ENCODE measurements around the gene ABLIM3.

The ABLIM3 gene

DNA sequence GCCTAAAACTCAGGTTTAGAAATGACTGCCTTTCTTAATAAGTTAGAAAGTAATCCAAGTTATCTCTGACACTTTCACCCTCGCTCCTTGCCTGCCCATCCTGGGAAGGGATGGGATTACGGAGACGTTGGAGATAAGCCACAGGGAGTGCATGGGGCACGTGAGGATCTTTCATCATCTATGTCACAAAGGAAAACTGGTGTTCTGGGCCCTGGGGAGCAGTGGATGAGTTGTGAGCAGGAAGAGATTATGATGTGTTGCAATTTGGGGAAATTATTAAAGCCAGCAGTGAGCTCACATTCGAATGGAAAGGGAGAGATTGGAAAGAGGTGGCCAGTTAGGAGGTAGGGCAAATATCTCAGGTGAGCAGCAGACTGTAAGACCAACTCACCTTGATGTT, 143.2 kb downstream of the ABLIM3 start:
- no peak for FAIRE-seq

DNA sequence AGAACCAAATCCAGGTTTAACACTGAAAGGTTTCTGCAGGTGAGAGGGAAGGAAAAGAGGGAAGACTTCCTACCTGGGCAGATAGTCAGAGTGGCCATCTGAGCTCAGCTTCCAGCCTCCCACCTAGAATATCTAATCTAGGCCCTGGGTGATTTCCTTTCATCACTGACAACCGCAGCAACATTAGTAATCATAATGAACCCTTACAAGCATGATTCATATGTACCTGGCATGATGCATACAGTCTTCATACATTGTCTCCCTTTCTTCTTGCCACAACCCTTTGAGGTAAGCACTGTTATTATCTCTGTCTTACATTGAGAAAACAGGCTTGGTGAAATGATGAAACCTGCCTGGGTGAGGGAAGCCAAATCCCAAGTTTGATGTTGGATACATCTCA, 143.9 kb downstream of the ABLIM3 start:
- FAIRE-seq, result no peak

DNA sequence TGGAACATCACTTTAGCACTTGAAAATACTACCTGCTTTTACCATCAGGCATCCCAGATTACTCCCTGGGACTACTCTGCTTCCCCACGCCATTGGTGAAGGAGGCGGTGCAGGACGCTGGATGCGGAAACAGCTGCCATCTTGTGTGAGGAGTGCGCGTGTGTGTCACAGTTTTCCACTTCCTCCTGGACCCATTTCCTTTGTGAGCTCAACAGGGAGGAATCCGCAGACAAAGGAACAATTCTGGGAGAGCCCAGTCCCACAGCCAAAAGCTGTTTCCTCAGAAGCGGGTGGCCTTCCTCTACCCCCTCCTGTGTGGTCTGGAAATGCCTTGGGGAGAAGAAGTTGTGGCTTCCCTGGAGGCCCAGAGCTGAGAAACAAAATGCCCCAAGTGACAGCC, 147.1 kb downstream of the ABLIM3 start:
- FAIRE-seq, result no peak

DNA sequence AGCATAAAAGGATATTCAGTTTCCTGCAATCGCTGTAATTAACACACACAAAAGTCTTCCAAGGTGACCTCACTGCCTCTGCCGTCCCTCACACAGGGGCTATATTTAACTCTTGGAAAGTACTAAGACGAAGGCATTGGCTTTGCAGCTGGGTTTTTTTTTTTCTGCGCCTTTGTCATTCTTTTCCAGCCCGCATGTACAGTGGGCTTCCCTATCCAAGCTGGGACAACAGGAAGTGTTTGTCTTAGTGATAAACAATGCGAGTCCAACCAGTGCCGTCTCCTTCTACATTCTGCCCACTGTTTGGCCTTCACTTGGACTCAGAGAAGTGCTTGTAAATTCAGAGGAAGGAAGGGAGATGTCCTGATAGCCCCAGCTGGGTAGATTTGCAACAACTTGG, 148.0 kb downstream of the ABLIM3 start:
- no peak for FAIRE-seq

DNA sequence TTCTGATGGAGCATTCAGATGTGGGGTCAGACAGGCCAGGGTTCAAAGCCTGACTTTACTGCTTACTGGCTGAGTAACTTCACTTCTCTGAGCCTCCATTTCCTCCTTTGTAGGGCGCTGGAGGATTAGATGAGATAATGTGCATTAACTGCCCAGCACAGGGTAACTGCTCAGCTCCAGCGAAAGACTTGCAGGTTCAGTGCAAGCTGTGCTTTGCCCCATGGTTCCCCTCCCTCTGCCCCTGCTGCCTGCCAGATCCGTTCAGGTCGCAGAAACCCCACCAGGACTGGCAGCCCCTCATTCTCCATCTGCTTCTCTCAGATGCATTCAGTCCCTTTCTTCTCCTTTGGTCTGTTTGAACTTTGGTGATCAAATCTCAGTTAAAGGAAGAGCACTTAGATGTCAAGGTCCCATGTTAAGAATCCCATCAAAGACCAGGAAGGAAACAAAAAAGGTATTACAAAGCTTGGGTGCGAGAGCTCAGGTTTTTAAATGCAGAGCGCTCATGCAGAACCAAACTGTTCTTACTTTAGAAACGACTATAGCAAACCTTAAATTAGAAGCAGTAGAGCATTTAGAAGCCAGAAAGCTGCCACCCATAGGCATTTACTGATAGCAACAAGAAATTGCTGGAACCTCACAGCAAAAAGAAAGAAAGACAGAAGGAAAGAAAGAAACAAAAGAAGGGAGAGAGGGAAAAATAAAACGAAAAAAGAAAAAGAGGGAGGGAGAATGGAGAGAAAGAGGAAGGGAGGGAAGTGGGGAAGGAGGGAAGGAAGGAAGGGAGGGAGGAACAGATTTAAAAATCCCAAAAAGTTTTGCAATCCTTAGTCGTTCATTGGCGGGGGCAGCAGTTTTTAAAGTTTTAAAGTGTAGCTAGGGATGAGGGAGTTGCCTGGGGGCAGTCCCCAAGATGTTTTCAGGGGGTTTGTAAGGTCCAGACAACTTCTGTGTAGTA, 153.9 kb downstream of the ABLIM3 start:
- no peak for FAIRE-seq

DNA sequence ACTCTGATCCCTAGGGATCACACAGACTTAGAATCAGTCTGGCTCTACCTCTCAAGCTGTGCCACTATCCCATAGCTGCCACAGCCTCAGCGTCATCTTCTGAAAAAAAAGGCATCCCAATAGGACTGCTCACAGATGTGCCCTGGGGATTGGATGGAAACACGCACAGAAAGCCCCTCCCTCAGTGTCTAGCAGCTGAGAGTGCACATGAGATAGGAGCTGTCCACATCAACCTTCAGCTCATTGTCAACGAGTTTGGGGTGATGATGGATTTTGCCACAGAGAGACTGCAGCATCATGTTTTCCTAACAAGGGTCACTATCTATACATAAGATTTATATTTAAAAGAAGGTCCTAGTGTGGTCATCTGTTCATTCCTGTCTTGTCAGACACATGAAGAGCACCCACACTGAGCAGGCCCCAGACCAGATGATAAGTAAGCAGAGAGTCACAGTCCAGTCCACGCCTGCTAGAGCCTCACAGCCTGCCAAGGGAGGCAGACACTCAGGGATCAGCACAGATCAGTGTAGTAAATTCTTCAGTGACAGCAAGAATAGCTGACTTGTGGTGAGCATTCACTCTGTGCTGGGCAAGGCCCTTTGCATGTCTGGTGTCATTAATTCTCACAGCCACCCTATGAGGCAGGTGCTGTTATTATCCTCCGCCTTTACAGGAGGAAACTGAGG, 156.2 kb downstream of the ABLIM3 start:
- FAIRE-seq, result no peak

DNA sequence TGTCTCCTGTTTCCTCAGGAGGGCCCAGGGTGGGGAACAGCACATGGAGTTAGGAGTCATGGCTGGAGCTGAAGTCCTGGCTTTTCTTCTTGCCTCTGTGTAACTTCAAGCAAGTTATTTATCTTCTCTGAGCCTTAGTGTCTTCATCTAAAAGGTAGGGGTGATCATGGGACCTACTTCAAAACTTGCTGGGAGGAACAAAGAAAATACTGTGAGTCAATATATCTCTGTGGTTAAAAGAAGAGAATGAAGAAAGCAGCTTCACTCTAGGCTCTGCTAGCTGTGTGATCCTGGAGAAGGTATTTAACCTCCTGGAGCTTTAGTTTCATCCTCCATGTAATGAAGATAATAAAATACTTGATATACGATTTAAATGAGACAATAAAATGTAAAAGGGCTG, 156.9 kb downstream of the ABLIM3 start:
- FAIRE-seq, result no peak

DNA sequence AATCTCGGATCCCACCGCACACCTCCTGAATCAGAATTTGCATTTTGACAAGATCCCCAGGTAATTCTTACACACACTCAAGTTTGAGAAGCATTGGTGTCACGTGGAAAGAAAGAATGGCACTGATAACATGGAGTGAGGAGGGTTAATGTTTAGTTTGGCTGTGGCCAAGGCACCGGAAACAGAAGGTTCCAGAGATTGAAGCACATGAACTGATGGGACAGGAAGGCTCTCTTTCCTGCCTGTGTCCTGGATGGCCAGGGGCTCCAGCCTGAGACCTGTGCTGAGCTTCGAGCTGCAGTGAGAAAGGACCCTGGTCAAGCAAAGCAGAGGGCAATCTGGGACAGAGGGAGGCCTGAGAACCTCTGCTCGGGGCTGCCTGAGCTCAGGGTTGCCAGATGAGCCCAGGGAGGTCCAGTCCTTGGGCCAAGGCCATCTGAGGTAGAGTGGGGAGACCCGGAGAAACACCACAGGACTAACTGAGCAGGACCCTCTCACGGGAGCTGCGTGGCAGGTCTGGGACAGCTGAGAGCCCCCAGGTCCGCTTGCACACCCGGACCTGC, 157.6 kb downstream of the ABLIM3 start:
- FAIRE-seq, result no peak

DNA sequence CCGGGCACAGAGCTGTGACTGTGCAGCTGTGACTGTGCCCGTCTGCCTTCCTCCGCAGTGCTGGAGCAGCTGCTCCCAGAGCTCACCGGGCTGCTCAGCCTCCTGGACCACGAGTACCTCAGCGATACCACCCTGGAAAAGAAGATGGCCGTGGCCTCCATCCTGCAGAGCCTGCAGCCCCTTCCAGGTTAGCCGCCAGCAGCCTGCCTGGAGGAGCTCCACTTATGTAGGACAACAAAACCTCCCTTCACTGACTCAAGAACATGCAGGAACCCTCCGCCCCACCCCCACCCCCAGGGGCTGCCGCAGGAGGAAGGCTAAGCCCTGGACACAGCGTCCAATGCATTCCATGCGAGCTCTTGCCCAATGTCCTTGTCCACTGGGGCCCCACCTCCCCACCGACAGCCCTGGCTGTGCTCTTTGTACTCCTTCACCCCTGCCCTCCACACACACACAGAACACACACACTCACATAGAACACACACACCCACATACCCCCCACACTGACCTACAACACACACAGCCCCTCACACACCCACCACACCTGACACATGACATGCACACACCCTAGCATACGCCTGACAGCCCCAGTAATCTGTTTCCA, 158.3 kb downstream of the ABLIM3 start:
- no peak for FAIRE-seq

DNA sequence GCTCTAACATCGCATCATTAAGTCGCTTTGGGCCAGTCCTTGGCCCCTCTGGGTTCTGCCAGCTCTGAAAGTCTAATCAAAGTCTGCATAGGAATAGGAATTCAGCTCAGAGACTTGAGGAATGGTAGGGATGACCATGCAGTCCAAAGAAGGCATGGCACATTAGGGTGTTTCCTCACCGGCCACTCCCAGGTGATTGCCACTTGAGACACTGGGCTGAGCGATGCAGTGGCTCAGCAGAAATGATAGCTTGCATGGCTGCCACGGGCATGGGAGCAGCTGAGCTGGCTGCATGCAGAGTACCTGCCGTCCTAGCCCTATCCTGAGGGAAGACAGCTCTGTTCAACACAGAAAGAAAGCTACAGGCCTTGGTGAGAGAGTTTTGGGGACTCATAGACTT, 159.1 kb downstream of the ABLIM3 start:
- FAIRE-seq, result no peak

DNA sequence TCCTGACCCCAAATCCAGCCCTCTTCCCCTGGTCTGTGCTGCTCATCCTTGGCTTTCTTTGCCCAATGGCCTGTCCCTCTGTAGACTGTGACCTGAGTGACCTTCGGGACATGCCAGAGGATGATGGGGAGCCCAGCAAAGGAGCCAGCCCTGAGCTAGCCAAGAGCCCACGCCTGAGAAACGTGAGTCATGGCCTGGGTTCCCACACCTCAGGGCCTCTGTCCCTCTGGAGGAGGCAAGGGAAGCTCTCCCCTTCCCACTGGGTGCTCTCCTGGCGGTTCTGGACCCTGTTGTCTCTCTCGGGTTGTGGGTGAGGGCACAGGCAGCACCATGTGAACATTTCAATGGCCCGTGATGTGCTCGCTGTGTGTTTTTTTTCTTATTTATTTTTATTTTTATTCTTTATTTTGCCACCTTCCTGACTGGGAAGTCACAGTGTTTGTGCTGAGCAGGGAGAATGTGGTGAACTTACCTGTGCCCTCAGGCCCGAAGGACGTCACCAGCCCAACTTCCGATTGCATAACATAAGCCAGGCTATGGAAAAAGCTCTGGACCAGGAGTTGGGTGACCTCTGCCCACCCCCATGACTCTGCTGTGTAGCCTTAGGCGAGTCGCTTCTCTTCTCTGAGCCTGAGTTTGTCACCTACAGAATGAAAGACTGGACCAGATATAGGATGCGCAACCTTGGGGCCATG, 159.9 kb downstream of the ABLIM3 start:
- no peak for FAIRE-seq

DNA sequence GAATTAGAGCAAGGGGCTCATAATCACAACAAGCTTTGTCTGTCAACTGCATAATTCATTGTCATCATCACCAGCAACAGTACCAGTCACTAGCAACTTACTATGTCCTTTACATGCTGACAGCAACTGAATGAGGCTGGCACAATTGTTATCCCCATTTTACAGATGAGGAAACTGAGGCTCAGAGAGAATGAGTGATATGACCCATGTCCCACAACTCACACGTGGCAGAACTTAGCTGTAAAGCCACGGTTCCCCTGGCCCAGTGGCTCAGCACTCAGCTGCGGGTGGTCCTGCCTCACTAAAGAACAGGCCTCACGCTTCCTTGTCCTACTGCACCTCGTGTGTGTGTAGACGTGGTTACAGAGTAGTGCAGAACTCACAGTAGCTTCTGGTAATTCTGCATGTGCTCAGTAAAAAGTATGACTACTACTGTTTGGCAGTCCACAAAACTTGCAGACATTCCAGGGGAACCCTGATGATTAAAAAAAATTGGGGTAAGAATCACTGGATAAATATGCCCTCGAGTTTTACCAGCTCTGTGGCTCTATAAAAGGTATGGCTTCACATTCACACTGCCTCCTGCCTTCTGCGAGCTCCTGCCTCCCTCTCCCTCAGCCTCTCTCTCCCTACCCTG, 160.6 kb downstream of the ABLIM3 start:
- no peak for FAIRE-seq

DNA sequence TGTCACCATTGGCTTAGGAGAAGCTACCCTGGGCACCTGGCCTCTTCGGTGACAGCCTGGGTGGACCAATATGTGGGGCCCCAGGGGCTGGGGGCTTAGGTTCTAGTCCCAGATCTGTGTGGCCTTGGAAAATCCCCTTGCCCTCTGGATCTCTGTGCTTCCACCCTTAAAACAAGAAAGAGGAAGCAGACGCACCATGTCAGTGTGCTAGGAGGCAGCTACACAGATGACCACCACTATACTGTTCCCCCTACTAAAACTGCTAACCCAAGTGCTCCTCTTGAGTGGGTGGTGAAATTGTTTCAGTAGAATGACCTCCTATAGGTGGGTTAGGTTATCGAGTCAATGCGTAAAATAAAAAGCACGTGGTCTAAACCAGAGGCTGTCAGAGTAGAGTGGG, 161.3 kb downstream of the ABLIM3 start:
- FAIRE-seq, result no peak

DNA sequence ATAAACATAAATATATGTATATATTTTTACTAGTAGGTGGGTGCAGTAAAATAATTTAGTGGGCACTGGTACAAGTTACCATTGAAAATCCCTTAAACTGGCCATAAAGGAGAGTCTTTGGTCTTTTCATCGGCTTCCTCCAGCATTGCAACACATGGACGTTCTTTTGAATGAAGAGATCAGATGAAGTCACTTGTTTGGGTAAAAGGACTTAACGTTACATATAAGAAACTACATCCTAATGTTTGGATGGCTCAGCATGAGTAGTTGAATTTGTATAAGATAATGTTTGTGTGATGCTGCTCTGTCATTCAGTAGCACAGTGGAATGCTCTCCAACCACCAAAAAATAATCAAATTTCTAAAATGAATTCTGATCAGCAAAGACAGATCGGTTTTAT, 161.9 kb downstream of the ABLIM3 start:
- FAIRE-seq, result no peak

DNA sequence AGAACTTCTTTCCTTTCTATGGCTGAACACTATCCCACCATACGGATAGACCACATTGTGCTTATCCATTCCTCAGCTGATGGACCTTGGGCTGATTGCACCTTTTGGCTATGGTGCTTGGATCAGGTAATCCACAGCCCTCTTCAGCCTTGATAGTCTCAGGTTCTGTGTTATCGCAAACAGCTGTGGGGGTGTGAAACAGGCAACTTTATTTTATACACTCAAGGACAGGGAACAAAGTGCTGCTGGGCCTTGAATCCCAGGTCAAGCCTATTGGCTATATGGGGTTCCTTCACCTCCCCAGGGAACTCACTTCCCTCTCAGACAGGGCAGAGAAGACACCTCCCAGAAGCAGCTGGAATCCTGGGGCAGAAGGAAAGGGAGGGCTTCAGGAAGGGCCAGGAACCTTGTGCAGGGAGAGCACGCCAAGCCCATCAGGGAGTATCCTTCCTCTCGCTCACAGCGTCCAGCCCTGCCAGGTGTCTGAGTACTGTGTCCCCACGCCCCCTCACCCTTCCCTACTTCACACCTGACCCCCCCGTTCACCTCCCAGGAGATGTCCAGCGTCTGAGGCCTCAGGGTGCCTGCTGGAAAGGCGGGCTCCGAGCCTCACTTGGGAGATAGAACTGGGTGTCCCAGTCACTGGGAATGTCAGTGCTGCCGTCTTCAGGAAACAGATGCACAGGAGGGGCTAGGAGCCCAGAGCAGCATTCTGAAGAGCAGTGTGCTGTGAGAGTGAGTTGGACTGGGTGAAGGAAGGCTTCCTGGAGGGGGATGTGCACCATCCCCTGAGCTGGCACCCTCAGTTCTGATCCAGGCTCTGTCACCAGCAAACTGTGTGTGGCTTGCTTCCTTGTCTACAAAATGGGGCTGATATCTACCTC, 163.1 kb downstream of the ABLIM3 start:
- FAIRE-seq, result no peak

DNA sequence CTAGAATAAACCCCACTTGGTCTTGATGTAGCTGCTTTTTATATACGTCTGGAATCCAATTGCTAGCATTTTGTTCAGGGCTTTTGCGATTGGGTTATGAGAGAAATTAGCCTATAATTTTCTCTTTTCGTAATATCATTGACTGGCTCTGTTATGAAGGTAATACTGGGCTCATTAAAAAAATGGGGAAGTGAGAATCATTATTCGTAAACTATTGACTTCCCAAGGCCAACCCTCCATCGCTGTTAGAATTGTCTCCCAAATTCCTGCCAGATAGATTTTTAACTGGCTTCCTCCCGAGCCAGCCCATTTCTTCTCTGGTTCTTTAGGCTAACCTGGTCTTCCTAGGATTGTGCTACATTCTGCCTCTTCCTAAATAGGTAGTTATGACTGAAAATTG, 168.1 kb downstream of the ABLIM3 start:
- FAIRE-seq, result no peak
